Measurements from ENCODE around the gene USP8. TPM values are rescaled to one million over a fixed set of nuclear protein-coding genes. Genes with fewer than 3 reads are reported as not detected.

The USP8 gene
- total RNA-seq, 1 donor from 2014 or later, result 34.5 TPM

GRCh38 chr15:50431204-50431603 lies 7.0 kb downstream of the USP8 start:
- intact Hi-C loops (cut with DNase I), result no loop called here
- TF ChIP-seq, protein P1, sequence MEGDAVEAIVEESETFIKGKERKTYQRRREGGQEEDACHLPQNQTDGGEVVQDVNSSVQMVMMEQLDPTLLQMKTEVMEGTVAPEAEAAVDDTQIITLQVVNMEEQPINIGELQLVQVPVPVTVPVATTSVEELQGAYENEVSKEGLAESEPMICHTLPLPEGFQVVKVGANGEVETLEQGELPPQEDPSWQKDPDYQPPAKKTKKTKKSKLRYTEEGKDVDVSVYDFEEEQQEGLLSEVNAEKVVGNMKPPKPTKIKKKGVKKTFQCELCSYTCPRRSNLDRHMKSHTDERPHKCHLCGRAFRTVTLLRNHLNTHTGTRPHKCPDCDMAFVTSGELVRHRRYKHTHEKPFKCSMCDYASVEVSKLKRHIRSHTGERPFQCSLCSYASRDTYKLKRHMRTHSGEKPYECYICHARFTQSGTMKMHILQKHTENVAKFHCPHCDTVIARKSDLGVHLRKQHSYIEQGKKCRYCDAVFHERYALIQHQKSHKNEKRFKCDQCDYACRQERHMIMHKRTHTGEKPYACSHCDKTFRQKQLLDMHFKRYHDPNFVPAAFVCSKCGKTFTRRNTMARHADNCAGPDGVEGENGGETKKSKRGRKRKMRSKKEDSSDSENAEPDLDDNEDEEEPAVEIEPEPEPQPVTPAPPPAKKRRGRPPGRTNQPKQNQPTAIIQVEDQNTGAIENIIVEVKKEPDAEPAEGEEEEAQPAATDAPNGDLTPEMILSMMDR (IDR thresholded peaks at IDR 0.05), result no peak

DNA sequence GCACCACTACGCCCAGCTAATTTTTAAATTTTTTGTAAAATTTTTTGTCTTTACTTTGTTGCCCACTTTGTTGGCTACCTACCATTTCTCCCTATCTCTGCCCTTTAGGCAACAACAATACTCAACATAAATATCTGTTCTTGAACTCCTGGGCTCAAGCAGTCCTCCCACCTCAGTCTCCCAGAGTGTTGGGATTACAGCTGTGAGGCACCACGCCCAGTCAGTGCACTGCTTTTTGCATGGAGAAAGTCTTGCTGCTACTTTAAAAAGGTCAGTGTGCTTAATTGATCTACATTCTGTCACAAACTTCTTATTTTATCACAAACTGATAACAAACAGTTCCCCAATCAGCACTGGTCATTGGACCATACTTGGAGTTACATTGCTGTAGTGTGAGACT lies 8.0 kb downstream of the USP8 start:
- no peaks in the 10 kb centered on the region for H3K4me1 ChIP-seq
- intact Hi-C loops (cut with DNase I), result no loop called here
- H3K36me3 ChIP-seq, result peaks cover 0 to 12% of the 10 kb centered on the region in 2 donors
- H3K27ac ChIP-seq, result no peak overlapping the region
- H3K4me3 ChIP-seq, result no peak overlapping the region
- TF ChIP-seq, protein P1 (IDR thresholded peaks at IDR 0.05), result no peak
- no peaks in the 10 kb centered on the region for H3K27me3 ChIP-seq
- no peak for DNase-seq (ENCODE audit: low spot score in 2 of 2)
- H3K9me3 ChIP-seq, result no peaks in the 10 kb centered on the region

More at GRCh38 chr15:50431204-50431603, 7.0 kb downstream of the USP8 start:
- no peaks in the 10 kb centered on the region for H3K27me3 ChIP-seq
- H3K36me3 ChIP-seq, result peaks cover 0 to 12% of the 10 kb centered on the region in 2 donors
- DNase-seq (ENCODE audit: low spot score in 2 of 2), result no peak
- H3K27ac ChIP-seq, result no peak overlapping the region
- H3K4me3 ChIP-seq, result no peak overlapping the region
- H3K4me1 ChIP-seq, result no peaks in the 10 kb centered on the region
- no peaks in the 10 kb centered on the region for H3K9me3 ChIP-seq

DNA sequence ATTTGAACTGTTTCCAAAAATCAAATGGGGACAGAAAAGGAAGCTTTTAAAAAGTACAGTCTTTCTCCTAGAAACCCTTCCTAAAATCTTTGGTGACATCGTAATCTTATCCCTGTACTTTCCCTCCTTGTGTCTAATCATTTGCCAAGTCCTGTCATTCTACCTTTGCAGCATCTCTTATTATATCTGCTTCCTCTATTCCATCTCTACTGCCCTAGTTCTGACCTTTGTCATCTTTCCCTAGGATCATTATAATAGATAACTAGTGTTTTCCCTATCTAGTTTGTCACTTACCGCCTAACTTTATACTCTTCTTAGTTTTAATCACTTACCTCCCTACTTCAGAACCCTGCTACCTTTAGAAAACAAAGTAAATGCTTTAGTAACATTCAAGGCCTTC lies 11.6 kb downstream of the USP8 start:
- Histone ChIP-seq H3K36me3 (peaks cover 19 to 29% of the 10 kb centered on the region in 2 donors), H3K27ac (no peak overlapping the region), H3K9me3 (no peaks in the 10 kb centered on the region), H3K27me3 (no peaks in the 10 kb centered on the region), H3K4me1 (no peaks in the 10 kb centered on the region), H3K4me3 (no peak overlapping the region)
- intact Hi-C loops (cut with DNase I), result no loop called here
- TF ChIP-seq, protein P1 (IDR thresholded peaks at IDR 0.05), result no peak
- DNase-seq (ENCODE audit: low spot score in 2 of 2), result no peak

- no peak for DNase-seq (ENCODE audit: low spot score in 2 of 2)
- TF ChIP-seq, protein P1 (IDR thresholded peaks at IDR 0.05), result no peak
- Histone ChIP-seq H3K9me3 (no peaks in the 10 kb centered on the region), H3K4me1 (no peaks in the 10 kb centered on the region), H3K36me3 (peaks cover 39 to 41% of the 10 kb centered on the region in 2 donors), H3K4me3 (no peak overlapping the region), H3K27me3 (no peaks in the 10 kb centered on the region), H3K27ac (no peak overlapping the region)
- intact Hi-C loops (cut with DNase I), result no loop called here
Measured at GRCh38 chr15:50438251-50438650, 14.0 kb downstream of the USP8 start.

- no peak overlapping the region for H3K4me3 ChIP-seq
- intact Hi-C loops (cut with DNase I), result no loop called here
- H3K4me1 ChIP-seq, result no peaks in the 10 kb centered on the region
- H3K27me3 ChIP-seq, result no peaks in the 10 kb centered on the region
- H3K9me3 ChIP-seq, result no peaks in the 10 kb centered on the region
- DNase-seq (ENCODE audit: low spot score in 2 of 2), result no peak
- H3K36me3 ChIP-seq, result peaks cover 39 to 55% of the 10 kb centered on the region in 2 donors
- H3K27ac ChIP-seq, result no peak overlapping the region
- TF ChIP-seq, protein P1 (IDR thresholded peaks at IDR 0.05), result no peak
Measured at GRCh38 chr15:50440932-50441331, 16.7 kb downstream of the USP8 start.

GRCh38 chr15:50452927-50453326 lies 28.7 kb downstream of the USP8 start:
- intact Hi-C loops (cut with DNase I), result no loop called here
- H3K9me3 ChIP-seq, result no peaks in the 10 kb centered on the region

More at GRCh38 chr15:50452927-50453326, 28.7 kb downstream of the USP8 start:
- Histone ChIP-seq H3K4me1 (no peaks in the 10 kb centered on the region), H3K4me3 (no peak overlapping the region), H3K27ac (no peak overlapping the region), H3K36me3 (peaks cover 28 to 49% of the 10 kb centered on the region in 2 donors), H3K27me3 (no peaks in the 10 kb centered on the region)
- TF ChIP-seq, protein P1 (IDR thresholded peaks at IDR 0.05), result no peak
- DNase-seq (ENCODE audit: low spot score in 2 of 2), result no peak
